ENCODE data around the gene FDPS. TPM values are rescaled to one million over a fixed set of nuclear protein-coding genes. Genes with fewer than 3 reads are reported as not detected.
"Not testable (repeated sequence)": the region's sequence is repeated elsewhere in the genome, so short reads cannot be mapped to it uniquely, and the experiment has no call there.

The FDPS gene
- total RNA-seq, 3 donors from 2014 or later, result 185 to 214 (median 189) TPM

DNA sequence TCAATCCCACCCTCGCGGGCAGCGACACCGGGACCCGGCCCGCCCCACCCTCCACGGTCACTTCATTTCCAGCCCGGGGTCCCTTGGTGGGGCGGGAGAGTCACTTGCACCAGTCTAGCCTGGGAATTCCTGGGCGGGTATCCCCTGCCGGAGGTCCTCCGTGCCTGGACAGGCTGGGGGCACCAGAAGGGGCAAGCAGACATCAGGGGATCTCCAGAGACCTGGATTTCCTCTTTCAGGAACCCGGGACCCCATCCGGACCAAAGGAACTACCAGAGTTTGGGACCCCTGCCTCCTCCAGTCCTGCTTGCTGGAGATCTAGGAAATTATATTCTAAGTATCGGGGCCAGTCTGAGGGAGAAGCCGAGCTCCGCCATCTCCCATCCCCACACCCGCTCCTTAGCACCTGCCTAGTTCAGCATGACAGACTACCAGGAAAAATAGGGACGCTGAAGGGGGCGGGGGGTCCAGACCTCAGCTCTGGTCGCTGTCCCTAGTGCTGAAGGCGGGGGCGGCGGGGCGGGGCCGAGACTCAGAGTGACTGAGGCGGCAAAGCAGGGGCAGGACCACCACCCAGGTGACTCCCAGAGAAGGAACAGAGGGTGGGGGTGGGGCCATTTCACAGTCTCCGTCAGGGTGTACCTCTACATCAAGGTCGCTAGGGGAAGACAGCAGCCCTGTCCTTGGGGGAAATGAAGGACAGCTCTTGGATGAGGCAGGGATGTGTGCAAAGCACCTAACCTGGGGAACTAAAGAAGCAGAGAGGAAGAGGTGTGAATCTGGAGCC lies 30.6 kb upstream of the FDPS start:
- H3K4me1 Mint-ChIP-seq (ENCODE audit: low read depth), result peaks cover 22% of the 10 kb centered on the region
- no peaks in the 10 kb centered on the region for H3K27me3 Mint-ChIP-seq (ENCODE audit: low read depth)
- peak; percentile 69 for DNase-seq
- H3K36me3 Mint-ChIP-seq (ENCODE audit: insufficient read depth), result no peaks in the 10 kb centered on the region
- peak overlapping the region; percentile 70 for H3K4me3 Mint-ChIP-seq
- ATAC-seq, result peak; percentile 38 to 44
- no peaks in the 10 kb centered on the region for H3K9me3 Mint-ChIP-seq

GRCh38 chr1:155278689-155279160 lies 29.9 kb upstream of the FDPS start:
- Mint-ChIP-seq H3K4me1 (ENCODE audit: low read depth) (peaks cover 19% of the 10 kb centered on the region), H3K9me3 (no peaks in the 10 kb centered on the region), H3K4me3 (no peak overlapping the region), H3K36me3 (ENCODE audit: insufficient read depth) (no peaks in the 10 kb centered on the region), H3K27me3 (ENCODE audit: low read depth) (no peaks in the 10 kb centered on the region)
- DNase-seq (no peak), ATAC-seq (no peak)

- ATAC-seq (no peak), DNase-seq (no peak)
- Mint-ChIP-seq H3K36me3 (ENCODE audit: insufficient read depth) (no peaks in the 10 kb centered on the region), H3K9me3 (no peaks in the 10 kb centered on the region), H3K4me3 (no peak overlapping the region), H3K4me1 (ENCODE audit: low read depth) (peaks cover 17% of the 10 kb centered on the region), H3K27me3 (ENCODE audit: low read depth) (no peaks in the 10 kb centered on the region)
Measured at GRCh38 chr1:155279268-155279667, 29.4 kb upstream of the FDPS start.

GRCh38 chr1:155282488-155283091 lies 26.1 kb upstream of the FDPS start:
- Mint-ChIP-seq H3K4me1 (ENCODE audit: low read depth) (peaks cover 2% of the 10 kb centered on the region), H3K4me3 (no peak overlapping the region), H3K36me3 (ENCODE audit: insufficient read depth) (no peaks in the 10 kb centered on the region), H3K9me3 (no peaks in the 10 kb centered on the region), H3K27me3 (ENCODE audit: low read depth) (no peaks in the 10 kb centered on the region)
- DNase-seq, result no peak
- ATAC-seq, result no peak

GRCh38 chr1:155284476-155284875 lies 24.2 kb upstream of the FDPS start:
- Mint-ChIP-seq H3K4me3 (no peak overlapping the region), H3K4me1 (ENCODE audit: low read depth) (no peaks in the 10 kb centered on the region), H3K9me3 (no peaks in the 10 kb centered on the region), H3K36me3 (ENCODE audit: insufficient read depth) (no peaks in the 10 kb centered on the region), H3K27me3 (ENCODE audit: low read depth) (no peaks in the 10 kb centered on the region)
- ATAC-seq (no peak), DNase-seq (no peak)

DNA sequence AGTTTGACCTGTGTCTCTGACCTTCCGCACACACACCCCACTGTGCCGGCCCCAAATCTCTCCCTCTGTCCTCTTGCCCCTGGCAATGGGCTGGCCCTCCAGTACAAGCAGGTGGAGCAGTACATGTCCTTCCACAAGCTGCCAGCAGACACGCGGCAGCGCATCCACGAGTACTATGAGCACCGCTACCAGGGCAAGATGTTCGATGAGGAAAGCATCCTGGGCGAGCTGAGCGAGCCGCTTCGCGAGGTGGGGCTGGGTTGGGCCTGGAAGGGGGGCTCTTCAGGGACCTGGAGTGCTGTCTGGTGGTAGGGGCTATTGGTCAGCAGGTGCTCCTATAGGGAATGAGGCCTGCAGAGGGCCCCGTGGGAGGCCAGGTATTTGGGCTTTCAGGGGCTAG lies 23.6 kb upstream of the FDPS start:
- DNase-seq, result no peak
- no peaks in the 10 kb centered on the region for H3K9me3 Mint-ChIP-seq
- ATAC-seq, result no peak

DNA sequence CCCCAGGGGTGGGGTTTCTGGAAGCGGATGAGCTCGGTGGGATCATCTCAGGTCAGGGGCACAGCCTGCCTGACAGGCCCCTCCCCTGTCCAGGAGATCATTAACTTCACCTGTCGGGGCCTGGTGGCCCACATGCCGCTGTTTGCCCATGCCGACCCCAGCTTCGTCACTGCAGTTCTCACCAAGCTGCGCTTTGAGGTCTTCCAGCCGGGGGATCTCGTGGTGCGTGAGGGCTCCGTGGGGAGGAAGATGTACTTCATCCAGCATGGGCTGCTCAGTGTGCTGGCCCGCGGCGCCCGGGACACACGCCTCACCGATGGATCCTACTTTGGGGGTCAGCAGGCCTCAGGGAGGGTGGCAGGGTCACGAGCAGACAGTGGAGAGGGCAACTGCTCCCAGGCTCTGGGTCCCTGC lies 23.0 kb upstream of the FDPS start:
- Mint-ChIP-seq H3K4me1 (ENCODE audit: low read depth) (no peaks in the 10 kb centered on the region), H3K27me3 (ENCODE audit: low read depth) (peaks cover 1% of the 10 kb centered on the region), H3K9me3 (no peaks in the 10 kb centered on the region), H3K36me3 (ENCODE audit: insufficient read depth) (no peaks in the 10 kb centered on the region), H3K4me3 (no peak overlapping the region)
- DNase-seq, result no peak
- ATAC-seq, result no peak

More for the DNA sequence above, 23.6 kb upstream of the FDPS start:
- Mint-ChIP-seq H3K36me3 (ENCODE audit: insufficient read depth) (no peaks in the 10 kb centered on the region), H3K4me3 (no peak overlapping the region), H3K4me1 (ENCODE audit: low read depth) (no peaks in the 10 kb centered on the region), H3K27me3 (ENCODE audit: low read depth) (peaks cover 1% of the 10 kb centered on the region)

GRCh38 chr1:155286544-155286943 lies 22.1 kb upstream of the FDPS start:
- no peak for DNase-seq
- H3K9me3 Mint-ChIP-seq, result no peaks in the 10 kb centered on the region
- no peak for ATAC-seq
- no peaks in the 10 kb centered on the region for H3K4me1 Mint-ChIP-seq (ENCODE audit: low read depth)
- peaks cover 1% of the 10 kb centered on the region for H3K27me3 Mint-ChIP-seq (ENCODE audit: low read depth)
- H3K4me3 Mint-ChIP-seq, result no peak overlapping the region
- H3K36me3 Mint-ChIP-seq (ENCODE audit: insufficient read depth), result no peaks in the 10 kb centered on the region

DNA sequence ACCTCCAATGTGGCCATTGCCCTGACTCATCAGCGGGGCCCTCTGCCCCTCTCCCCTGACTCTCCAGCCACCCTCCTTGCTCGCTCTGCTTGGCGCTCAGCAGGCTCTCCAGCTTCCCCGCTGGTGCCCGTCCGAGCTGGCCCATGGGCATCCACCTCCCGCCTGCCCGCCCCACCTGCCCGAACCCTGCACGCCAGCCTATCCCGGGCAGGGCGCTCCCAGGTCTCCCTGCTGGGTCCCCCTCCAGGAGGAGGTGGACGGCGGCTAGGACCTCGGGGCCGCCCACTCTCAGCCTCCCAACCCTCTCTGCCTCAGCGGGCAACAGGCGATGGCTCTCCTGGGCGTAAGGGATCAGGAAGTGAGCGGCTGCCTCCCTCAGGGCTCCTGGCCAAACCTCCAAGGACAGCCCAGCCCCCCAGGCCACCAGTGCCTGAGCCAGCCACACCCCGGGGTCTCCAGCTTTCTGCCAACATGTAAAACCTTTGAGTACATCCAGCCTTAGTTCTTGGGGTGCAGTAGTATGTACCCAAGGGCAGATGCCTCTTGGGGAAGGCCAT lies 20.6 kb upstream of the FDPS start:
- ATAC-seq, result no peak
- Mint-ChIP-seq H3K27me3 (ENCODE audit: low read depth) (peaks cover 1% of the 10 kb centered on the region), H3K4me3 (no peak overlapping the region), H3K4me1 (ENCODE audit: low read depth) (no peaks in the 10 kb centered on the region), H3K36me3 (ENCODE audit: insufficient read depth) (no peaks in the 10 kb centered on the region), H3K9me3 (no peaks in the 10 kb centered on the region)
- no peak for DNase-seq

- not testable (repeated sequence) for H3K4me3 Mint-ChIP-seq; H3K4me1 Mint-ChIP-seq (ENCODE audit: low read depth); ATAC-seq; H3K36me3 Mint-ChIP-seq (ENCODE audit: insufficient read depth); H3K9me3 Mint-ChIP-seq; DNase-seq
- peaks cover 17% of the 10 kb centered on the region for H3K27me3 Mint-ChIP-seq (ENCODE audit: low read depth)
Measured at GRCh38 chr1:155291006-155291405, 17.7 kb upstream of the FDPS start.

GRCh38 chr1:155293086-155293749 lies 15.4 kb upstream of the FDPS start:
- DNase-seq, result no peak
- no peak overlapping the region for H3K4me3 Mint-ChIP-seq
- peaks cover 34% of the 10 kb centered on the region for H3K27me3 Mint-ChIP-seq (ENCODE audit: low read depth)
- no peak for ATAC-seq
- no peaks in the 10 kb centered on the region for H3K9me3 Mint-ChIP-seq
- no peaks in the 10 kb centered on the region for H3K36me3 Mint-ChIP-seq (ENCODE audit: insufficient read depth)
- H3K4me1 Mint-ChIP-seq (ENCODE audit: low read depth), result peaks cover 4% of the 10 kb centered on the region

- ATAC-seq (peak in 1 of 2 donors; percentile 17), DNase-seq (no peak)
Measured at GRCh38 chr1:155294520-155295182, 14.0 kb upstream of the FDPS start.

GRCh38 chr1:155295183-155295941 lies 13.3 kb upstream of the FDPS start:
- DNase-seq (no peak), ATAC-seq (peak in 1 of 2 donors; percentile 59)
- no peaks in the 10 kb centered on the region for H3K9me3 Mint-ChIP-seq
- no peaks in the 10 kb centered on the region for H3K36me3 Mint-ChIP-seq (ENCODE audit: insufficient read depth)
- peaks cover 33% of the 10 kb centered on the region for H3K27me3 Mint-ChIP-seq (ENCODE audit: low read depth)
- H3K4me3 Mint-ChIP-seq, result no peak overlapping the region
- H3K4me1 Mint-ChIP-seq (ENCODE audit: low read depth), result peaks cover 4% of the 10 kb centered on the region

More at GRCh38 chr1:155294520-155295182, 14.0 kb upstream of the FDPS start:
- no peak overlapping the region for H3K4me3 Mint-ChIP-seq
- H3K36me3 Mint-ChIP-seq (ENCODE audit: insufficient read depth), result no peaks in the 10 kb centered on the region
- no peaks in the 10 kb centered on the region for H3K9me3 Mint-ChIP-seq
- H3K4me1 Mint-ChIP-seq (ENCODE audit: low read depth), result peaks cover 4% of the 10 kb centered on the region
- H3K27me3 Mint-ChIP-seq (ENCODE audit: low read depth), result peaks cover 34% of the 10 kb centered on the region
